NCI-H510A (cell line): ENCODE results near the gene FAM163A.
"Not testable (repeated sequence)": the region's sequence is repeated elsewhere in the genome, so short reads cannot be mapped to it uniquely, and the experiment has no call there.

Source experiments
- DNase-seq: peaks from one replicate; lab custom pipeline; 2025; lab: John Stamatoyannopoulos, UW

Gene FAM163A

GRCh38 chr1:179815641-179816040 is 72.5 kb downstream of the FAM163A start:
- no peak for DNase-seq

- DNase-seq = no peak
Measured at GRCh38 chr1:179816196-179816960, 73.3 kb downstream of the FAM163A start.

- no peak for DNase-seq
Measured at GRCh38 chr1:179817056-179817455, 74.0 kb downstream of the FAM163A start.

GRCh38 chr1:179817789-179818188 is 74.7 kb downstream of the FAM163A start:
- no peak for DNase-seq

GRCh38 chr1:179818260-179818659 is 75.2 kb downstream of the FAM163A start:
- DNase-seq = no peak

- no peak for DNase-seq
Measured at GRCh38 chr1:179818743-179819173, 75.7 kb downstream of the FAM163A start.

- DNase-seq = no peak
Measured at GRCh38 chr1:179820226-179820970, 77.3 kb downstream of the FAM163A start.

- no peak for DNase-seq
Measured at GRCh38 chr1:179821524-179821923, 78.4 kb downstream of the FAM163A start.

- no peak for DNase-seq
Measured at GRCh38 chr1:179822065-179822464, 79.0 kb downstream of the FAM163A start.

GRCh38 chr1:179823693-179824092 is 80.6 kb downstream of the FAM163A start:
- DNase-seq = no peak

GRCh38 chr1:179824265-179824664 is 81.2 kb downstream of the FAM163A start:
- peak; percentile 23 for DNase-seq

- no peak for DNase-seq
Measured at GRCh38 chr1:179825206-179825605, 82.1 kb downstream of the FAM163A start.

GRCh38 chr1:179825798-179826460 is 82.8 kb downstream of the FAM163A start:
- no peak for DNase-seq

GRCh38 chr1:179826626-179827280 is 83.7 kb downstream of the FAM163A start:
- DNase-seq = no peak

- no peak for DNase-seq
Measured at GRCh38 chr1:179828554-179829110, 85.5 kb downstream of the FAM163A start.

- peak; percentile 63 for DNase-seq
Measured at GRCh38 chr1:179831225-179831624, 88.1 kb downstream of the FAM163A start.

GRCh38 chr1:179831852-179832699 is 89.0 kb downstream of the FAM163A start:
- DNase-seq = no peak

GRCh38 chr1:179836686-179837445 is 93.8 kb downstream of the FAM163A start:
- not testable (repeated sequence) for DNase-seq

- no peak for DNase-seq
Measured at GRCh38 chr1:179840107-179840506, 97.0 kb downstream of the FAM163A start.

GRCh38 chr1:179848233-179848632 is 105.1 kb downstream of the FAM163A start:
- no peak for DNase-seq
